GM19438 (cell line): ENCODE results near the gene PRMT7.
"Not testable (repeated sequence)": the region's sequence is repeated elsewhere in the genome, so short reads cannot be mapped to it uniquely, and the experiment has no call there.

Experiments
- ATAC-seq: cut with Tn5 transposase; IDR thresholded peaks from one replicate; pipeline ENCODE4 v1.9.1; 2021; ENCODE audit warnings: low read depth; ENCODE audit not compliant: unreplicated experiment

The PRMT7 gene

DNA sequence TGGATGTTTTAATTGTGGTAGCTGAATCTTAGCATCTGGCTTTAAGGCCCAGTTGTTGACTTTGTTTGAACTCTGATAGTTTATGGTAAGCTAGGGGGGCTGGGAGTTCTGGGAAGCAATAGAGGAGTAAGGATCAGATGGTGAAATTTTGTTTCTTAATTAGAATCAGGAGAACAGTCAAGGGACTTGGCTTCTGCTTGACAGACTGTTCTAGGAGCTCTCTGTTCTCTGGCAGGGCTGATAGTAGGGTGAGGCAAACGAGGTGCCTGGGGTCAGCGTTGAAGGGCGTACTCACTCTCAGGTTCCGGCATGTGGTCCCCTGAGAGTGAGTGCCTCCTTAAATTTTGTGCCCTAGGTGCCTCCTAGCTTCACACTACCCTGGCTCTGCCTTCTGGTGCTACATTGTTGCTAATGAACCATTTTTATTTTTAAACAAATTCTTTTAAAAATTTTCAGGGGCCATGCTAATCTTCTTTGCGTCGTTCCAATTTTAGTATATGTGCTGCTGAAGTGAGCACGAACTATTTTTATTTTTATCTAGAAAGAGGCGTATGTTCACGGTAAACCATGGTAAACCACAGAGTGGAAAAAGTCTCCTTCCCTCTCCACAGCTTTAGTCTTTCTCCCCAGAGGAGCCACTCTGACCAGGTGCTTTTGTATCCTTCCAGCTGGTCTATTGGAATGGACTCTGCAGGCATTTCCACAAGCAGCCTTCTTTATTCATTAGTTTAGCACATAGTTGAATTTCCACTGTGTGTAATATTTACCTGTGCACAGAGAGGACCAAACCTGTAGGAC, 26.8 kb upstream of the PRMT7 start:
- peak; percentile 54 for ATAC-seq

DNA sequence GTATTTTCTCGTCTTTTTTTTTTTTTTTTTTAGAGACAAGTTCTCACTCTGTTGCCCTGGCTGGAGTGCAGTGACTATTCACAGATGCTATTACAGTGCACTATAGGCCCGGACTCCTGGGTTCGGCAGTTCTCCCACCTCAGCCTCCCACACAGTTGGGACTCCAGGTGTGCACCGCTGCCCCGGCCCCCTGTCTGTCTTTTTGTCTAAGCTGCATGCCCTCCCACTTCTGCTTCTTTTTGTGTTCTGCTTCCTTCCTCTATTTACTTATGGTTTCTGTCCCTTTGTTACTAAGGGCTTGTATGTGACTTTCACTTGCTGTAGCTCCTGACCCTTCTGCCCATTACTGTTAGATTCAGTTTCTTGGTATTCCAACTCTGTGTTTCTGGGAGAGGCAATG, 26.0 kb upstream of the PRMT7 start:
- no peak for ATAC-seq

DNA sequence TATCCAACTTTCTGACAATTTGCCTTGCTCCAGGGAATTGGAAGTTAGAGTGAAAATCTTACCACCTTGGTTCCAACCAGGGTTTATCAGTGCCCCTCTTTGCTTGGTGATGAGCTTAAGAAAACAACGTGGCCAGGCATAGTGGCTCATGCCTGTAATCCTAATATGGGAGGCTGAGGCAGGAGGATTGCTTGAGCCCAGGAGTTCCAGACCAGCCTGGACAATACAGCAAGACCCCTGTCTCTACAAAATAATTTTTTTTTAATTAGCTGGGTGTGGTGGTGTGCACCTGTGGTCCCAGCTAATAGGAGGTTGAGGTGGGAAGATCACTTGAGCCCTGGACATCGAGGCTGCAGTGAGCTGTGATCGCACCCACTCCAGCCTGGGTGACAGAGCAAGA, 25.1 kb upstream of the PRMT7 start:
- no peak for ATAC-seq

DNA sequence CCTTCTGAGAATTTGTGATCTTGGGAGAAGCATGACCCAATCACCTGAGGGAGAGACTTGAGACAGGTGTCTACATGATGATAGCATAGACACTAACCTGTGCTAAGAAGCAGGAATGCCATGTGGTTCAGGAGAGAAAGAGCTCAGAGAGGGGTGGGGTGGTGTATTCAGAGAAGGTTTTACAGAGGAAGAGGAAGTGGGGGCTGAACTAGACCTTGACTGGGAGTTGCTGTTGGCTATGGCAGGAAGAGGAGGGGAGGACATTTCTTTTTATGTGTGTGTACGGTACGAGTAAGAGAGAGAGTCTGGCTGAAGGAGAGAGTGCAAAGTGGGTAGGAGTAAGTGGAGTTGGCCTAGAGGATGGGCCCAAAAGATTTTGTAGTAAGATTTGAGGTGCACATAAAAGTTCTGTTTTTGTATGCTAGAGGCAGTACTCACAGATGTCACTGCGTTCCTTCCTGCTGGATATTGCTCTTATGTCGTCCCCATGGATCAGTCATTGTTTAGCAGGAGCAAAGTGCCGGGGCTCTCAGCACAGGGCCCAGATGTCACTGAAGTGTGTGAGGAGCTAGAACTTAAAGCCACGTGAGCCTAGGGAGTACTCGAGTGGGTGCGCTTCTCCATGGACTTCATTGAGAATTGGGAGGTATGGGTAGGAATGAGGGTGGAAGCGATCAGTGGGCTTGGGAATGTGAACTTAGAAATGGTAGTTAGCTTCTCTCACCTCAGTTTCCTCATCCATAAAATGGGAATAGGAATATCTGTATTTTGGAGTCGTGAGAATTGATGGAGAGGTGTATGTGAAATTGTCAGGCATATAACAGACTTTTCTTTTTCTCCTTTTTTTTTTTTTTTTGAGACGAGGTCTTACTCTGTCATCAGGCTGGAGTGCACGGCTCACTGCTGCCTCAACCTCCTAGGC, 24.4 kb upstream of the PRMT7 start:
- no peak for ATAC-seq

DNA sequence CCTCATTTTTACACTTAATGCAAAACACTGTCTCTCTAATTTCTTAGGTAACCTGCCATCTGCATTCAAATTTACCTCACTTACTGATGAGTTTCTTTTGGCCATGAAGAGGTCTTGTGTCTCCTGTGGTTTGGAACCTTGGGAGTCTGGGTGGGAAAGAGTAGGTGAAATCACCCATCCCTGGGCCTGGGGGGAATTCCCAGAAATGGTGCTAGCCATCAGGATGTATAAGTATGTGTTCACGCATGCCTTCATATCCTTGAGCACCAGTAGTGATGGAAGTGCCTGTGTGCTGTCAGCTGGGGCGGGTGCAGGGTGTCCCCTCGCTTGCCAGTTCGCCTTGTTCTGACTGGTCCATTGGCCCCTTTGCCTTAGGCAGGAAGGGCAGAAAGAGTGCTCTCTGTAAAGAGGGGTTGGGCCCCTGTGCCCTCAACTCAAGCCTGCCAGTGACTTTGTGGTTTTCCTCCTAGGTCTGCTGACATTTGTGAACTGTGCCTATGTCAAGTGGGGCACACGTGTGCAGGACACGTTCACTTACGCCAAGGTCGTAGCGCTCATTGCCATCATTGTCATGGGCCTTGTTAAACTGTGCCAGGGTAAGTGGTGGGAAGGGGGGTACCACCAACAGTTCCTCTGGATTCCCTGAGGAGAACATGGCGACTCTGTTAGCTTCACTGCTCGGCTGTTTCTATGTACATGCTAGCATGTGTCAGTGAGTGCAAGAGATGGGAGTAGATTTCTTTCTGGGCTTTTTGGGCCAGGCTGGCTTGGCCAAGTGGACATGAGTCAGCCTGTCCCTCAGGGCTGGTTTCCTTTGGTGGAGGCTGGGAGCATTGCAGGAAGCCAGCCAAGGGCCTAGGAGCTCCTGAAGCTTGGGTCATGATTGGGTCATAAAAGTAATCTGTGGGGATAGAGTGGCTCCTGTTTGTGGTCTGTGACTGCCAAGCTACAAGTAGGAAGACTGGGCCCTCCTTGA, 23.3 kb upstream of the PRMT7 start:
- no peak for ATAC-seq

DNA sequence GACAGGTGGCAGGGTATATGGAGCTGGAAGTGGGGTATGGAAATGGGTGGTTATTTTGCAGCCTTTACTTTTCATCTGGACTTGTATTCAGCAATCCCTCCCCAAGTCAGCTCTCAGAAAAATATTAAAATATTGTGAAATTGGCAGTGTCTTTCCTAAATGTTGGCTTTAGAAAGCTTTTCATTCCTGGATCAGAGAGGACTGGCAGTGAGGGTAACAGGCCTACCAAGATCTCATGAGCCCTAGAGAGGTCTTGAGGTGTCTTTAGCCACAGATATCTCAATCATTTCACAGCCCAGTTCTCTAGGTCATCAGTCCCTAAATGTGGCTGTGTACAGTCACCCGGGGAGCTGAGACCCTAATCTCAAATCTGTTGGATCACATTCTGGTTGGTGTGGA, 22.6 kb upstream of the PRMT7 start:
- ATAC-seq: no peak

DNA sequence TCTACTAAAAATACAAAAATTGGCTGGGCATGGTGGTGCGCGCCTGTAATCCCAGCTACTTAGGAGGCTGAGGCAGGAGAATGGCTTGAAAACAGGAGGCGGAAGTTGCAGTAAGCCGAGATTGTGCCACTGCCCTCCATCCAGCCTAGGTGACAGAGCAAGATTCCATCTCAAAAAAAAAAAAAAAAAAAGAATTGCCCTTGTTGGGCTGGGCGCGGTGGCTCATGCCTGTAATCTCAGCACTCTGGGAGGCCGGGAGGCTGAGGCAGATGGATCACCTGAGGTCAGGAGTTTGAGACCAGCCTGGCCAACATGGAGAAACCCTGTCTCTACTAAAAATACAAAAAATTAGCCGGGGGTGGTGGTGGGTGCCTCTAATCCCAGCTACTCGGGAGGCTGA, 22.0 kb upstream of the PRMT7 start:
- ATAC-seq: not testable (repeated sequence)

DNA sequence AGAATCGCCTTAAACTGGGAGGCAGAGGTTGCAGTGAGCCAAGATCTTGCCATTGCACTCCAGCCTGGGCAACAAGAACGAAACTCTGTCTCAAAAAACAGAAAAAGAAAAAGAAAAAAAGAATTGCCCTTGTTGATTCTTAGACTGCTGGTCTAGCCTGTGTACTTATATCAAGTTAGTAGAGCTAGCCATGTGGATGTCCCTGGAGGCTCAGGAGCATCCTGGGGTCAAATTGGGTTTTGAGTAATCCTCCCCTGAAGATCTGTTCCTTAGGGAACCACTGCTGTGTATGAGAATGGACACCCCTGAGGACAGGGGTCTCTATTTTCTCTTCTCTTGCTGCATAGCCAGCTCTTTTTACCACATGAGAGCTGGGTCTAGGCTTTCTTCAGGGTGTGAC, 21.6 kb upstream of the PRMT7 start:
- ATAC-seq: peak; percentile 5

DNA sequence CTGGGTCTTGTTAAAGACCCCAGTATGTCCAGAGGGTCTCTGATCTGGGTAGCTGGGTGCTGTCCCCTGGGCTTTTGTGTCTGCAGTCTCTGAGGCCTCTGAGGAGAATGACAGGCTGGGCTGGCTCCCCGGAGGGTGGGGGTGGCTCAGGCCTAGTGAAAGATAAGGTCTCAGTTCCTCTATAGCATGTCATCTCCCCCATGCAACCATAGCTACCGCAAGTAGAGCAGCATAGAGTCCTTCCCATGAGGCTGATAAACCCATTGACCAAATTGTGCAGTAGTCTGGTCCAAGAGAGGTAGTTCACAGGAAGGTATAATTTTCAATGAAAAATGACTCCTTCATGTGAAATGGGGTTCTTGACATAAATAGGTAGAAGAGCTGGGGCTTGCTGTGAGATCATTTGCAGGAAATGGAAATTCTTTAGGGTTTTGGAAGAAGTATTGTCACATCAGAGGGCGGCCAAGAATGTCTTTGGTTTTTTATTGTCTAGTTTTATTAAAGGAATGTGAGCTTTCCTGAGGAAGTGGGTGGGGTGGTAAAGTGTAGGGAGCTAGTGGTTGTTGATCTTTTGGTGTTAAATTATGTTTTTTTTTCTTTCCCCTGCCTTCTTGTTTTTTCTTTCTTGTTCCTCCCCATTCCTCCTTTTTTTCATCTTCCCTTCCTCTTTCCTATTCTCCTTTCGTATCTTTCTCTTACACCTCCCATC, 21.0 kb upstream of the PRMT7 start:
- peak; percentile 82 for ATAC-seq

DNA sequence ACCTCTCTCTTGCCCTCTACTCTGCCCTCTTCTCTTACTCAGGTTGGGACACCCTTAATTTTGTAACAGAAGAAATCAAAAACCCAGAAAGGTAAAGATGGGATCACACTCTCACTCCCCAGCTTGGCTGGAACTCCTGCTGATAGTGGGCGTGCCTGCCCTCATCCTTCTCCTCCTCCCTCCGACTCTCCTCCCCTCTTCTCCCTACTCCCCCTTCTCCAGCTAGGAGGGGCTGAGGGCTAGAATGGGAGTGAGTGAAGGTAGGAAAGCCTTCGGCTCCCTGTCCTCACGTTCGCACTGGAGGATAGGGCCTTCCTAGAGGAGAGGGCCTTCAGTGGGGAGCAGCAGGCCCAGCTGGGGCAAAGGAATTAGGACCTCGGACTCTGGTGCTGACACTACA, 20.4 kb upstream of the PRMT7 start:
- no peak for ATAC-seq

DNA sequence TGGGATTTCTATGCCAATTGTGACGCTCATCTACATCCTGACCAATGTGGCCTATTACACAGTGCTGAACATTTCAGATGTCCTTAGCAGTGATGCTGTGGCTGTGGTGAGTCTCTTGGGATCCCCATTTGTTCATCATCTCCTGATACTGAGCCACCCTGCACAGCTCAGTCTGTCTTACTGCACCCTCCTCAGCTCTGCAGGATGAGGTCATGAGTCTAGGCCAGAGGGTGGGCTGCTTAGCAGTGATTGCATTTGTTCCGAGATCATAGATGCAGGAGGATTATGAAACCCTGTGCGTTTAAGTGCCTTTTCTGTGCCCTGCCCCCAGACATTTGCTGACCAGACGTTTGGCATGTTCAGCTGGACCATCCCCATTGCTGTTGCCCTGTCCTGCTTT, 19.6 kb upstream of the PRMT7 start:
- no peak for ATAC-seq

DNA sequence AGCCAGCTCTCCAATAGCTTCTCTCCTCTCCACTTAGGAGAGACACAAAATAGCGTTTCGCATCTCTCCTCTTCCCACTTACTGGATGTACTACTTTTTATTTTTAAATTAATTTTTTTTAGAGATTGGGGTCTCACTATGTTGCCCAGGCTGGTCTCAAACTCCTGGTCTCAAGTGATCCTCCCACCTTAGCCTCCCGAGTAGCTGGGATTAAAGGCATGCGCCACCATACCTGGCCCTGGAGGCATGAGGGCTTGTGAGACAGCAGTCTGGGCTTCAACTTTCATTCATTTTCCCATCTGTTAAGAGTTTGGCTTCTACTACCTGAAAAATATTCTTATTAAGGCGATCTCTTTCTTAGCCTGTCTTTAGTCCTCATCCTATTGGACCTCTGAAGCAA, 18.4 kb upstream of the PRMT7 start:
- no peak for ATAC-seq

DNA sequence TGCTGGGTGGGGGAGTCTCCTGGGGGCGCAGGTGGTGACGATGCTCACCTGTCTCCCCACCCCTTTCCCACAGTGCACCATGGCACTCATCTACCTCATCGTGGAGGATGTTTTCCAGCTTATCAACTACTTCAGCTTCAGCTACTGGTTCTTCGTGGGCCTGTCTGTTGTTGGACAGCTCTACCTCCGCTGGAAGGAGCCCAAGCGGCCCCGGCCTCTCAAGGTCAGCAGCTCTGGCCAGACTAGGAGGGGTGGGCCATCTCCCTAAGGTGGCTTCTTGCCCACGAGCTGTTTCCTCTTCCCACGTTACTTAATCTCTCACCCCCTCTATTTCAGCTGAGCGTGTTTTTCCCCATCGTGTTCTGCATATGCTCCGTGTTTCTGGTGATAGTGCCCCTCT, 14.5 kb upstream of the PRMT7 start:
- ATAC-seq: no peak

DNA sequence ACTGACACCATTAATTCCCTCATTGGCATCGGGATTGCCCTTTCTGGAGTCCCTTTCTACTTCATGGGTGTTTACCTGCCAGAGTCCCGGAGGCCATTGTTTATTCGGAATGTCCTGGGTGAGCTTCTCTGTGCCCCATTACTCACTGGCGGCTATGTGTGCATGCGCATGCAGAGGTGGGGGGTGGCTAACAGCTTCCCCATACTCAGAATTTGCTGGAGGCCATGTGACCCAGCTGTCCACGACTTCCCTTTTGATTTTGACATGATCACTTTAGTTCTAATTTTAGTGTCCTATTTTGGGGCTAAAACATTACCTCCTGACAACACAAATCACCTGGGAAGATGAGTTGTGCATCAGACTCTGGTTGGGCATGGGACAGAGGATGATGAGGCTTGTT, 14.1 kb upstream of the PRMT7 start:
- ATAC-seq: no peak

DNA sequence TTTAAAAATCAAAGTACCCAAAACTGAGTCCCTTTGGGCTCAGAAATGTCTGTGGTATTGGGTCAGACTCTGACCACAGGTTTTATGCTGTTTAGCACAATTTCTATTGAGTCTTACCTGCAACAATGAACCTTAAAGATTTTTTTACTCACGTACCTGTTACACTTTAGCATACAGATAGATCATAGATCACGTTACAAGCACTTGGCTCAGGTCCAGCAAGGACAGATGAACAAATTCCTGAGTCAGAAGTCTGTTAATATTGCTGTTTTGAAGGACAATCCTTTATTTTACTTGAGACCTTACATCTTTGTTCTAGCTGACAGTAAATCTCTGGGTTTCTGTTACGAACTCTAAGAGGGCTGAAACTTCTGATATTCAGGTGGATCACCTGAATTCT, 12.9 kb upstream of the PRMT7 start:
- no peak for ATAC-seq

DNA sequence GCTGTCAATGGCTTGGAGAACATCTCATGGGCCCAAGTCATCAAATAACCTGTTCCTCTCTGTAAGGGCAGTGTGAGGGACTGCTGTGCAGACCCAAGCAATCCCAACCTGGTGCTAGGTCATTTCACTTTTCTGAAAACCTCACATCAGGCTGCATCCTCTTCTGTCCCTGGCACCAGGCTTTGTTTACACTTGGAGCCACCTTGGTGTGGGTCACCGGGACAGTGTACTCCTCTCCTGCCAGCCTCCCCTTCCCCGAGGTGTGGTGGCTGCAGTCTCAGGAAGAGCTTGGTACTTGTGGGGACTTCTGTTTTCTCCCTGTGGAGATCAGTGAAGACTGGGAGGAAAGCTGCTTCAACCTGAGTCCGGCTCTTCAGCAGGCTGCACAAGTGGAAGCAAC, 12.5 kb upstream of the PRMT7 start:
- no peak for ATAC-seq

DNA sequence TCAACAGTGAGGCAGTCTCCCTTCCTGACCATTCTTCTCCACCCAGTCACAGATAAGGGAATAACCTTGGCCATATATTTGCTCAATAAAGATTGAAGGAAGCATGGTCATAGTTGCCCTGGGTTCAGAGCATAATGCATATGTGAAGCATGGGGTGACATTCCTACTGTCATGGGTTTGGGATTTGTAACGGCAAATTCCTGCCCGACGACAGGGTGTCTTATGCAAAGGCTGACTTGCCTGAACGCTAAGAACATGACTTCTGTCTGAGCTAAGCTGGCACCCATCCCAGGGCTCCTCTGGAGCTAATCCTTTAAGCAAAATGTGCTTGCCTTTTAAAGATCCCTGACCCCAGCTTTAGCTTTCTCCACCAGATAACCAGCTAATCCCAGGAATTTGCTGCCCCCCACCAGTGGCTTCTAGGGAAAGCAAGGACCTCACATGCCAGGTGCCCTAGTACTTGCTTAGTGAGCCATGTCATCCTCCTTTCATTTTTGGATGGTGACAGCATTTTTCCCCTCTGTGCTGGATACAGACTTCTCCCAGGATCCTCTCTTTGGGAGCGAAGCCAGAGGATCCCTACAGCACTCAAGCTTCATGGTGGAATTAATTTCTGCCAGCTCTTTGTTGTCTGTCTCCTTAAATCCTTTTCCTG, 11.8 kb upstream of the PRMT7 start:
- ATAC-seq: no peak

DNA sequence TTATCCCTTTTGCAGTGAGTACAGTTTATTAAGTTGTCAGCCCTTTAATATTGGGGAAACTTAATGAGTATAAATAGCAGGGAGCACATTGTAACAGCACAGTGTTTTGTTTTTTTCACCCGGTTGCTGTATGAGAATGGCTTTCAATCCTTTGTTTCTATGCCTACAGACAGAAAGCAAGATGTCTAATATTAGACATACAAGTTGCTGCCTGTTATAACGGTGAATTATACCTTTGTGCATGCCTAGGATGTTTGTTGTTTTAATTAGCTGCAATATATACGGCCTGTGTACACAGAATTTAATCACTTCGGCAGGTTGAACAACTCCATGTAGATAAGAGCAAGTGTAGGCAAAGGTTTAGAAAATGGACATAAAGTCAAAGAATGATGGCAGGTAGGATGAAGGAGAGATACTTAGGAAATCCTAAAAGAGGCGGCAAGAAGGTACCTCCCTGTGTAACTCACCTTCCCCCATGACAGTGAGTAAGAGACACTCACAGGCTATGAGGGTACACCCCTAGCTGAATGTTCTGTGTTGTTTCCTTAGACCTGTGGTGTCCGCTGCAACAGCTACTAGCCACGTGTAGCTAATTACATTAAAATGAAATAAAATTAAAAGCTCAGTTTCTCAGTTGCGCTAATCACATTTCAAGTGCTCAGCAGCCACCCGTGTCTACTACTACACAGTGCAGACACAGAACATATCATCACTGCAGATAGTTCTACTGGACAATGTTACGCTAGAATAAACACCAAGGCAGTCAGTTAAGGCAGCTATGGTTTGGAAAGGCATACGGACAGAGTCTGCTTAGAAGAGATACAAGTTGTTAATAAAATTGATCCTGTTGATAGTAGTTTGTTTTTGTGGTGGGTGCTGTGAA, 11.0 kb upstream of the PRMT7 start:
- ATAC-seq: no peak
